Natural killer cell (primary cell): ENCODE data around the gene PDE3A. TPM values are rescaled to one million over a fixed set of nuclear protein-coding genes. Genes with fewer than 3 reads are reported as not detected.

Experiments
- ATAC-seq, 3 donors: fragments of 150-1000 bp in 2 of 3; fragments of 200-7000 bp in 1 of 3; cut with Tn5 transposase; 1 replicate in 1 of 3; 2 replicates in 2 of 3; pipeline ENCODE4 v1.10.0; 2021; ENCODE audit warnings: mild to moderate bottlenecking in 2 of 3, moderate library complexity in 2 of 3
- DNase-seq, 2 donors: peaks; one replicate each; pipeline versions ENCODE4 v3.0.0 to v3.0.0-alpha.2; 2013 to 2021; ENCODE audit warnings: mixed read lengths in 1 of 2
- H3K27ac ChIP-seq: one replicate; pipeline ENCODE4 v1.5.1; 2013; ENCODE audit warnings: mild to moderate bottlenecking, low read length
- H3K27me3 ChIP-seq: one replicate; pipeline ENCODE4 v1.6.1; 2013; ENCODE audit warnings: low read length; ENCODE audit not compliant: control insufficient read depth, insufficient read depth
- H3K36me3 ChIP-seq: one replicate; pipeline ENCODE4 v1.6.1; 2013; ENCODE audit warnings: low read length; ENCODE audit not compliant: control insufficient read depth, insufficient read depth
- H3K4me1 ChIP-seq: one replicate; pipeline ENCODE4 v1.6.1; 2013; ENCODE audit warnings: low read length; ENCODE audit not compliant: control insufficient read depth, insufficient read depth
- H3K4me3 ChIP-seq: one replicate; pipeline ENCODE4 v1.5.1; 2013; ENCODE audit warnings: low read length
- H3K9me3 ChIP-seq: one replicate; pipeline ENCODE4 v1.6.1; 2013; ENCODE audit warnings: low read length; ENCODE audit not compliant: control insufficient read depth, insufficient read depth
- H3K27ac Mint-ChIP-seq, 2 donors: one replicate each; pipeline ENCODE4 v1.8.0; 2022; ENCODE audit warnings: mild to moderate bottlenecking in 2 of 2, mixed read lengths in 2 of 2, moderate library complexity in 1 of 2
- H3K27me3 Mint-ChIP-seq, 2 donors: one replicate each; pipeline ENCODE4 v1.8.0; 2022; ENCODE audit warnings: low read depth in 2 of 2, mixed read lengths in 2 of 2
- H3K36me3 Mint-ChIP-seq: one replicate; pipeline ENCODE4 v1.8.0; 2022; ENCODE audit warnings: mixed read lengths
- H3K4me1 Mint-ChIP-seq, 2 donors: one replicate each; pipeline ENCODE4 v1.8.0; 2022; ENCODE audit warnings: mixed read lengths in 2 of 2
- H3K4me3 Mint-ChIP-seq: one replicate; pipeline ENCODE4 v1.8.0; 2022; ENCODE audit warnings: mild to moderate bottlenecking, moderate library complexity, mixed read lengths
- H3K9me3 Mint-ChIP-seq, 2 donors: one replicate each; pipeline ENCODE4 v1.8.0; 2022; ENCODE audit warnings: mixed read lengths in 2 of 2
- CTCF ChIP-seq: fragments of 200-600 bp; IDR thresholded peaks from one replicate; pipeline ENCODE4 v1.8.0; 2022; ENCODE audit warnings: antibody characterized with exemption
- WGBS: methylation state at CpG from one replicate; pipeline ENCODE4 v1.1.7; 2013; ENCODE audit warnings: missing lambda C conversion rate; ENCODE audit not compliant: insufficient coverage; 5-methylcytosine and 5-hydroxymethylcytosine counted together
- intact Hi-C: fragments of 100-400 bp; cut with micrococcal nuclease; formaldehyde crosslinking; loops from one replicate; pipeline ENCODE4 v1.14.2; 2022
- total RNA-seq, 4 donors: library from RNA; stranded (reverse); fragments of 120-200 nt in 1 of 4; gene quantifications; one replicate each; pipeline versions ENCODE4 v1.2.3 to v1.2.4, GENCODE V29; 2013 to 2022

Gene PDE3A
- total RNA-seq, 3 donors from 2014 or later (not counting 1 experiment from before 2014, with no cell fraction given), result 0.20 to 0.28 (median 0.27) TPM

GRCh38 chr12:20409607-20410377 lies 41.5 kb downstream of the PDE3A start:
- no peak overlapping the region for H3K4me3 ChIP-seq
- H3K9me3 ChIP-seq, result no peaks in the 10 kb centered on the region
- H3K36me3 ChIP-seq, result no peaks in the 10 kb centered on the region
- ATAC-seq (no peak), DNase-seq (no peak)
- H3K27ac ChIP-seq, result no peak overlapping the region
- TF ChIP-seq CTCF, result no peak
- Mint-ChIP-seq H3K27me3 (peaks cover 12 to 35% of the 10 kb centered on the region in 2 donors), H3K27ac (no peak overlapping the region), H3K4me3 (no peak overlapping the region), H3K36me3 (no peaks in the 10 kb centered on the region), H3K4me1 (peaks cover 0 to 7% of the 10 kb centered on the region in 2 donors), H3K9me3 (no peaks in the 10 kb centered on the region)
- H3K4me1 ChIP-seq, result no peaks in the 10 kb centered on the region
- 64% methylated on average over 1 of the region's 2 CpGs for WGBS
- intact Hi-C loops, result no loop called here
- no peaks in the 10 kb centered on the region for H3K27me3 ChIP-seq

- no peak overlapping the region for H3K4me3 ChIP-seq
- H3K4me1 ChIP-seq, result no peaks in the 10 kb centered on the region
- no peak overlapping the region for H3K27ac ChIP-seq
- TF ChIP-seq CTCF, result no peak
- intact Hi-C loops, result no loop called here
- no peak overlapping the region for H3K4me3 Mint-ChIP-seq
- no peaks in the 10 kb centered on the region for H3K9me3 ChIP-seq
- H3K27me3 Mint-ChIP-seq, result peaks cover 8 to 26% of the 10 kb centered on the region in 2 donors
- no peaks in the 10 kb centered on the region for H3K9me3 Mint-ChIP-seq
- no peak overlapping the region for H3K27ac Mint-ChIP-seq
- ATAC-seq (no peak), DNase-seq (no peak)
- no peaks in the 10 kb centered on the region for H3K36me3 Mint-ChIP-seq
- H3K27me3 ChIP-seq, result no peaks in the 10 kb centered on the region
- H3K36me3 ChIP-seq, result no peaks in the 10 kb centered on the region
- WGBS, result 20% methylated on average over 1 of the region's 1 CpG
- H3K4me1 Mint-ChIP-seq, result no peaks in the 10 kb centered on the region
These were observed 42.4 kb downstream of the PDE3A start for GRCh38 chr12:20410734-20411133.

- DNase-seq (no peak), ATAC-seq (no peak)
- no peak overlapping the region for H3K4me3 ChIP-seq
- intact Hi-C loops, result no loop called here
- Mint-ChIP-seq H3K36me3 (no peaks in the 10 kb centered on the region), H3K4me1 (no peaks in the 10 kb centered on the region), H3K27me3 (peaks cover 6 to 22% of the 10 kb centered on the region in 2 donors), H3K9me3 (no peaks in the 10 kb centered on the region), H3K4me3 (no peak overlapping the region), H3K27ac (no peak overlapping the region)
- no peak for TF ChIP-seq CTCF
- H3K9me3 ChIP-seq, result no peaks in the 10 kb centered on the region
- H3K27me3 ChIP-seq, result no peaks in the 10 kb centered on the region
- H3K27ac ChIP-seq, result no peak overlapping the region
- H3K4me1 ChIP-seq, result no peaks in the 10 kb centered on the region
- 96% methylated on average over 2 of the region's 3 CpGs for WGBS
- H3K36me3 ChIP-seq, result no peaks in the 10 kb centered on the region
These were observed 43.0 kb downstream of the PDE3A start for GRCh38 chr12:20411345-20411744.

GRCh38 chr12:20415028-20415427 lies 46.7 kb downstream of the PDE3A start:
- Mint-ChIP-seq H3K4me1 (peaks cover under 1% of the 10 kb centered on the region in 2 donors), H3K9me3 (no peaks in the 10 kb centered on the region), H3K36me3 (no peaks in the 10 kb centered on the region), H3K27ac (no peak overlapping the region), H3K4me3 (no peak overlapping the region), H3K27me3 (peaks cover 6 to 22% of the 10 kb centered on the region in 2 donors)
- Histone ChIP-seq H3K9me3 (no peaks in the 10 kb centered on the region), H3K27ac (no peak overlapping the region), H3K4me3 (no peak overlapping the region), H3K4me1 (no peaks in the 10 kb centered on the region), H3K36me3 (no peaks in the 10 kb centered on the region), H3K27me3 (no peaks in the 10 kb centered on the region)
- no peak for ATAC-seq
- WGBS, result 27% methylated on average over 2 of the region's 4 CpGs
- DNase-seq, result no peak
- no peak for TF ChIP-seq CTCF
- intact Hi-C loops, result no loop called here
